ENCODE results near the gene MCTP1.

The MCTP1 gene

GRCh38 chr5:95175106-95175505, 109.8 kb downstream of the MCTP1 start:
- no peak overlapping the region for H3K4me2 ChIP-seq (ENCODE audit: low read length)
- no peaks in the 10 kb centered on the region for H3K9me3 ChIP-seq (replicated peaks; ENCODE audit: low read length)
- no peak overlapping the region for H3K4me3 ChIP-seq (ENCODE audit: low read length)
- H3K36me3 ChIP-seq (ENCODE audit: insufficient read depth, low read length), result no peaks in the 10 kb centered on the region
- no peaks in the 10 kb centered on the region for H3K27me3 ChIP-seq (ENCODE audit: control insufficient read depth, insufficient read depth, low read length)
- H3K9ac ChIP-seq (ENCODE audit: low read depth, low read length), result no peak overlapping the region
- H3K4me1 ChIP-seq (ENCODE audit: control insufficient read depth, insufficient read depth, low read length), result peaks cover 17% of the 10 kb centered on the region

- H3K4me3 ChIP-seq (ENCODE audit: low read length), result no peak overlapping the region
- H3K36me3 ChIP-seq (ENCODE audit: insufficient read depth, low read length), result no peaks in the 10 kb centered on the region
- H3K9me3 ChIP-seq (replicated peaks; ENCODE audit: low read length), result no peaks in the 10 kb centered on the region
- no peaks in the 10 kb centered on the region for H3K27me3 ChIP-seq (ENCODE audit: control insufficient read depth, insufficient read depth, low read length)
- H3K4me1 ChIP-seq (ENCODE audit: control insufficient read depth, insufficient read depth, low read length), result peaks cover 3% of the 10 kb centered on the region
- H3K4me2 ChIP-seq (ENCODE audit: low read length), result no peak overlapping the region
- no peak overlapping the region for H3K9ac ChIP-seq (ENCODE audit: low read depth, low read length)
These were observed 112.2 kb downstream of the MCTP1 start for GRCh38 chr5:95172659-95173058.

- Histone ChIP-seq H3K9me3 (replicated peaks; ENCODE audit: low read length) (no peaks in the 10 kb centered on the region), H3K9ac (ENCODE audit: low read depth, low read length) (no peak overlapping the region), H3K4me2 (ENCODE audit: low read length) (no peak overlapping the region), H3K4me1 (ENCODE audit: control insufficient read depth, insufficient read depth, low read length) (no peaks in the 10 kb centered on the region), H3K36me3 (ENCODE audit: insufficient read depth, low read length) (no peaks in the 10 kb centered on the region), H3K27me3 (ENCODE audit: control insufficient read depth, insufficient read depth, low read length) (no peaks in the 10 kb centered on the region), H3K4me3 (ENCODE audit: low read length) (no peak overlapping the region)
These were observed 120.0 kb downstream of the MCTP1 start for GRCh38 chr5:95164861-95165260.

GRCh38 chr5:95163079-95163478, 121.8 kb downstream of the MCTP1 start:
- Histone ChIP-seq H3K9ac (ENCODE audit: low read depth, low read length) (no peak overlapping the region), H3K27me3 (ENCODE audit: control insufficient read depth, insufficient read depth, low read length) (no peaks in the 10 kb centered on the region), H3K36me3 (ENCODE audit: insufficient read depth, low read length) (no peaks in the 10 kb centered on the region), H3K4me1 (ENCODE audit: control insufficient read depth, insufficient read depth, low read length) (no peaks in the 10 kb centered on the region), H3K4me3 (ENCODE audit: low read length) (no peak overlapping the region), H3K4me2 (ENCODE audit: low read length) (no peak overlapping the region), H3K9me3 (replicated peaks; ENCODE audit: low read length) (no peaks in the 10 kb centered on the region)

- Histone ChIP-seq H3K9me3 (replicated peaks; ENCODE audit: low read length) (no peaks in the 10 kb centered on the region), H3K27me3 (ENCODE audit: control insufficient read depth, insufficient read depth, low read length) (no peaks in the 10 kb centered on the region), H3K36me3 (ENCODE audit: insufficient read depth, low read length) (no peaks in the 10 kb centered on the region), H3K4me1 (ENCODE audit: control insufficient read depth, insufficient read depth, low read length) (no peaks in the 10 kb centered on the region), H3K4me2 (ENCODE audit: low read length) (no peak overlapping the region), H3K9ac (ENCODE audit: low read depth, low read length) (no peak overlapping the region), H3K4me3 (ENCODE audit: low read length) (no peak overlapping the region)
These were observed 122.5 kb downstream of the MCTP1 start for GRCh38 chr5:95162231-95162992.

GRCh38 chr5:95159603-95160002, 125.3 kb downstream of the MCTP1 start:
- Histone ChIP-seq H3K9me3 (replicated peaks; ENCODE audit: low read length) (no peaks in the 10 kb centered on the region), H3K27me3 (ENCODE audit: control insufficient read depth, insufficient read depth, low read length) (no peaks in the 10 kb centered on the region), H3K4me3 (ENCODE audit: low read length) (no peak overlapping the region), H3K9ac (ENCODE audit: low read depth, low read length) (no peak overlapping the region), H3K4me1 (ENCODE audit: control insufficient read depth, insufficient read depth, low read length) (no peaks in the 10 kb centered on the region), H3K4me2 (ENCODE audit: low read length) (no peak overlapping the region), H3K36me3 (ENCODE audit: insufficient read depth, low read length) (no peaks in the 10 kb centered on the region)

- Histone ChIP-seq H3K4me2 (ENCODE audit: low read length) (no peak overlapping the region), H3K27me3 (ENCODE audit: control insufficient read depth, insufficient read depth, low read length) (no peaks in the 10 kb centered on the region), H3K4me1 (ENCODE audit: control insufficient read depth, insufficient read depth, low read length) (peaks cover 5% of the 10 kb centered on the region), H3K4me3 (ENCODE audit: low read length) (no peak overlapping the region), H3K9ac (ENCODE audit: low read depth, low read length) (no peak overlapping the region), H3K9me3 (replicated peaks; ENCODE audit: low read length) (no peaks in the 10 kb centered on the region), H3K36me3 (ENCODE audit: insufficient read depth, low read length) (no peaks in the 10 kb centered on the region)
These were observed 129.0 kb downstream of the MCTP1 start for GRCh38 chr5:95155888-95156287.

GRCh38 chr5:95153511-95153910, 131.4 kb downstream of the MCTP1 start:
- Histone ChIP-seq H3K36me3 (ENCODE audit: insufficient read depth, low read length) (no peaks in the 10 kb centered on the region), H3K9me3 (replicated peaks; ENCODE audit: low read length) (no peaks in the 10 kb centered on the region), H3K27me3 (ENCODE audit: control insufficient read depth, insufficient read depth, low read length) (no peaks in the 10 kb centered on the region), H3K4me3 (ENCODE audit: low read length) (no peak overlapping the region), H3K9ac (ENCODE audit: low read depth, low read length) (no peak overlapping the region), H3K4me1 (ENCODE audit: control insufficient read depth, insufficient read depth, low read length) (peaks cover 5% of the 10 kb centered on the region), H3K4me2 (ENCODE audit: low read length) (no peak overlapping the region)

GRCh38 chr5:95152535-95152934, 132.4 kb downstream of the MCTP1 start:
- no peaks in the 10 kb centered on the region for H3K27me3 ChIP-seq (ENCODE audit: control insufficient read depth, insufficient read depth, low read length)
- no peak overlapping the region for H3K9ac ChIP-seq (ENCODE audit: low read depth, low read length)
- H3K4me3 ChIP-seq (ENCODE audit: low read length), result no peak overlapping the region
- H3K36me3 ChIP-seq (ENCODE audit: insufficient read depth, low read length), result no peaks in the 10 kb centered on the region
- H3K4me2 ChIP-seq (ENCODE audit: low read length), result no peak overlapping the region
- H3K9me3 ChIP-seq (replicated peaks; ENCODE audit: low read length), result no peaks in the 10 kb centered on the region
- H3K4me1 ChIP-seq (ENCODE audit: control insufficient read depth, insufficient read depth, low read length), result peaks cover 5% of the 10 kb centered on the region

GRCh38 chr5:95152131-95152530, 132.8 kb downstream of the MCTP1 start:
- no peaks in the 10 kb centered on the region for H3K36me3 ChIP-seq (ENCODE audit: insufficient read depth, low read length)
- no peak overlapping the region for H3K9ac ChIP-seq (ENCODE audit: low read depth, low read length)
- peaks cover 5% of the 10 kb centered on the region for H3K4me1 ChIP-seq (ENCODE audit: control insufficient read depth, insufficient read depth, low read length)
- no peak overlapping the region for H3K4me3 ChIP-seq (ENCODE audit: low read length)
- H3K9me3 ChIP-seq (replicated peaks; ENCODE audit: low read length), result no peaks in the 10 kb centered on the region
- no peaks in the 10 kb centered on the region for H3K27me3 ChIP-seq (ENCODE audit: control insufficient read depth, insufficient read depth, low read length)
- no peak overlapping the region for H3K4me2 ChIP-seq (ENCODE audit: low read length)

- Histone ChIP-seq H3K4me3 (ENCODE audit: low read length) (no peak overlapping the region), H3K4me2 (ENCODE audit: low read length) (no peak overlapping the region), H3K9me3 (replicated peaks; ENCODE audit: low read length) (no peaks in the 10 kb centered on the region), H3K36me3 (ENCODE audit: insufficient read depth, low read length) (no peaks in the 10 kb centered on the region), H3K9ac (ENCODE audit: low read depth, low read length) (no peak overlapping the region), H3K4me1 (ENCODE audit: control insufficient read depth, insufficient read depth, low read length) (peaks cover 5% of the 10 kb centered on the region), H3K27me3 (ENCODE audit: control insufficient read depth, insufficient read depth, low read length) (no peaks in the 10 kb centered on the region)
These were observed 133.2 kb downstream of the MCTP1 start for GRCh38 chr5:95151694-95152093.

- H3K9me3 ChIP-seq (replicated peaks; ENCODE audit: low read length), result no peaks in the 10 kb centered on the region
- H3K4me3 ChIP-seq (ENCODE audit: low read length), result no peak overlapping the region
- peaks cover 5% of the 10 kb centered on the region for H3K4me1 ChIP-seq (ENCODE audit: control insufficient read depth, insufficient read depth, low read length)
- no peaks in the 10 kb centered on the region for H3K36me3 ChIP-seq (ENCODE audit: insufficient read depth, low read length)
- no peak overlapping the region for H3K4me2 ChIP-seq (ENCODE audit: low read length)
- H3K27me3 ChIP-seq (ENCODE audit: control insufficient read depth, insufficient read depth, low read length), result no peaks in the 10 kb centered on the region
- no peak overlapping the region for H3K9ac ChIP-seq (ENCODE audit: low read depth, low read length)
These were observed 135.5 kb downstream of the MCTP1 start for GRCh38 chr5:95149387-95149786.
